Epithelial cell of proximal tubule (primary cell): ENCODE measurements around the gene ACP7. TPM values are rescaled to one million over a fixed set of nuclear protein-coding genes. Genes with fewer than 3 reads are reported as not detected.

ENCODE experiments used
- DNase-seq: peaks from one replicate; pipeline ENCODE4 v3.0.0-alpha.2; 2011; ENCODE audit warnings: low read depth
- H3K4me3 ChIP-seq: 2 replicates; pipeline ENCODE4 v1.5.1; 2011; ENCODE audit warnings: low read depth, mild to moderate bottlenecking, low read length
- CTCF ChIP-seq: conservative IDR thresholded peaks from 2 replicates; pipeline ENCODE4 v1.5.1; 2012; ENCODE audit warnings: low read depth, mild to moderate bottlenecking, low read length
- total RNA-seq: library from RNA; depleted of rRNA; stranded (reverse); fragments of >200 nt; gene quantifications from 2 replicates; pipeline ENCODE4 v1.2.3, GENCODE V29; 2015

Gene ACP7
- total RNA-seq, 1 donor from 2014 or later = 0.23 TPM

GRCh38 chr19:39131255-39131755 lies 47.1 kb downstream of the ACP7 start:
- DNase-seq = no peak
- TF ChIP-seq CTCF = no peak
- no peak overlapping the region for H3K4me3 ChIP-seq

GRCh38 chr19:39132344-39132969 lies 48.3 kb downstream of the ACP7 start:
- no peak for DNase-seq
- no peak overlapping the region for H3K4me3 ChIP-seq
- no peak for TF ChIP-seq CTCF

- no peak for DNase-seq
- H3K4me3 ChIP-seq = no peak overlapping the region
- no peak for TF ChIP-seq CTCF
Observed at GRCh38 chr19:39133431-39134270, 49.5 kb downstream of the ACP7 start.

- no peak for TF ChIP-seq CTCF
- no peak overlapping the region for H3K4me3 ChIP-seq
- no peak for DNase-seq
Observed at GRCh38 chr19:39135701-39136100, 51.5 kb downstream of the ACP7 start.

GRCh38 chr19:39136225-39136940 lies 52.2 kb downstream of the ACP7 start:
- H3K4me3 ChIP-seq = no peak overlapping the region
- no peak for TF ChIP-seq CTCF
- DNase-seq = no peak

- no peak for DNase-seq
- no peak for TF ChIP-seq CTCF
Observed at GRCh38 chr19:39137131-39137530, 53.0 kb downstream of the ACP7 start.

More at GRCh38 chr19:39137131-39137530, 53.0 kb downstream of the ACP7 start:
- H3K4me3 ChIP-seq = no peak overlapping the region
